HUES48 (cell line): Measurements from ENCODE around the gene RAB14.
"Not testable (repeated sequence)": the region's sequence is repeated elsewhere in the genome, so short reads cannot be mapped to it uniquely, and the experiment has no call there.

Experiments used
- H3K27ac ChIP-seq: one replicate; pipeline ENCODE4 v1.7.0; 2013; ENCODE audit warnings: low read depth, low read length, inconsistent platforms
- H3K27me3 ChIP-seq: 2 replicates; pipeline ENCODE4 v1.6.1; 2013; ENCODE audit warnings: mild to moderate bottlenecking, low read length; ENCODE audit not compliant: control insufficient read depth, insufficient read depth
- H3K36me3 ChIP-seq: 2 replicates; pipeline ENCODE4 v1.6.1; 2013; ENCODE audit warnings: low read length; ENCODE audit not compliant: control insufficient read depth, insufficient read depth
- H3K4me1 ChIP-seq: 2 replicates; pipeline ENCODE4 v1.6.1; 2013; ENCODE audit warnings: mild to moderate bottlenecking, low read length; ENCODE audit not compliant: control insufficient read depth, insufficient read depth
- H3K4me3 ChIP-seq: 2 replicates; pipeline ENCODE4 v1.5.1; 2013; ENCODE audit warnings: mild to moderate bottlenecking, low read depth, low read length
- H3K9ac ChIP-seq: 2 replicates; pipeline ENCODE4 v1.6.1; 2013; ENCODE audit warnings: mild to moderate bottlenecking, low read depth, low read length, moderate library complexity
- H3K9me3 ChIP-seq: 2 replicates; pipeline ENCODE4 v1.6.1; 2013; ENCODE audit warnings: low read length; ENCODE audit not compliant: control insufficient read depth, insufficient read depth

Gene RAB14

DNA sequence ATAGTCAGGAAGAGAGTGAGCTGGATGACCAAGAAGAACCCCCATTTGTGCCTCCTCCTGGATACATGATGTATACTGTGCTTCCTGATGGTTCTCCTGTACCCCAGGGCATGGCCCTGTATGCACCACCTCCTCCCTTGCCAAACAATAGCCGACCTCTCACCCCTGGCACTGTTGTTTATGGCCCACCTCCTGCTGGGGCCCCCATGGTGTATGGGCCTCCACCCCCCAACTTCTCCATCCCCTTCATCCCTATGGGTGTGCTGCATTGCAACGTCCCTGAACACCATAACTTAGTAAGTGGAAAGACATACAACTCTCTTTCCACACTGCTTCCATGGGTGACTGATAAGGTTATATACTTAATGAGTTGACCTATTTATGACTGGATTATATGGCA is 51.5 kb downstream of the RAB14 start:
- no peak overlapping the region for H3K4me3 ChIP-seq
- peaks cover 8% of the 10 kb centered on the region for H3K36me3 ChIP-seq
- no peak overlapping the region for H3K27ac ChIP-seq
- no peaks in the 10 kb centered on the region for H3K27me3 ChIP-seq
- H3K9me3 ChIP-seq: no peaks in the 10 kb centered on the region
- H3K9ac ChIP-seq: no peak overlapping the region
- H3K4me1 ChIP-seq: peaks cover 9% of the 10 kb centered on the region; the same call in 1 of the 2 replicates

DNA sequence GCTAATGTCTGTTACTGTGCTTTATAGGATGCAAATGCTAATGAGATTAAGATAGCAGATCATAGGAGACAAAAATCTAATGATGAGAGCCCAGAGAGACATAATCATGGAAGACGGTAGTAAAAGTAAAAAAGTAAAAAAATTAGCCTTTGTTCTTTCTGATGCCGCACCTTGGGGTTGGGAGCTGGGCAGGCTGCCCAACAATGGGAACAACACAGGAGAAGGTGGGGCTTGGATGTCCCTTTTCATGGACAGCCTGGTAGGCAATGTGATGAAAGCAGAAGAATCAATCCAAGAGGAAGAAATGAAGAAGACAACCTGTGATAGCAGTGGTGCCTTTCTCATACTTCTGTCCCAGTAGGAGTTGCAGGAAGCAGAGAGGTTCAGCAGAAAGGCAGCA is 57.2 kb downstream of the RAB14 start:
- H3K4me3 ChIP-seq: no peak overlapping the region
- no peak overlapping the region for H3K27ac ChIP-seq
- peaks cover 10% of the 10 kb centered on the region for H3K4me1 ChIP-seq
- no peaks in the 10 kb centered on the region for H3K27me3 ChIP-seq
- no peaks in the 10 kb centered on the region for H3K9me3 ChIP-seq
- peaks cover 35% of the 10 kb centered on the region for H3K36me3 ChIP-seq
- no peak overlapping the region for H3K9ac ChIP-seq

DNA sequence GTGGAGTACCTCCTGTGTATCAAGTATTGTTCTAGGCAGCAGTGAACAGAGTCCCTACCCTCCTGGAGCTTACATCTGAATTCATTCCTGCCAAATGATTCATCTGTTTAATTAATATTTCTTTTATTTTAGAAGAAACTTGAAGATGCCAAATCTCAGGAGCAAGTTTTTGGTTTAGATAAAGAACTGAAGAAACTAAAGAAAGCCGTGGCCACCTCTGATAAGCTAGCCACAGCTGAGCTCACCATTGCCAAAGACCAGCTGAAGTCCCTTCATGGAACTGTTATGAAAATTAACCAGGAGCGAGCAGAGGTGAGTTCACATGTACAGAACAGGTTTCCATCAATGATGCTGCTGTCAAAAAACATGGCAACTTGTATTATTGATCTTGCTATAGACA is 57.9 kb downstream of the RAB14 start:
- Histone ChIP-seq H3K9ac (no peak overlapping the region), H3K4me3 (no peak overlapping the region), H3K27me3 (no peaks in the 10 kb centered on the region), H3K36me3 (peaks cover 31% of the 10 kb centered on the region), H3K27ac (no peak overlapping the region), H3K4me1 (peaks cover 10% of the 10 kb centered on the region), H3K9me3 (no peaks in the 10 kb centered on the region)

DNA sequence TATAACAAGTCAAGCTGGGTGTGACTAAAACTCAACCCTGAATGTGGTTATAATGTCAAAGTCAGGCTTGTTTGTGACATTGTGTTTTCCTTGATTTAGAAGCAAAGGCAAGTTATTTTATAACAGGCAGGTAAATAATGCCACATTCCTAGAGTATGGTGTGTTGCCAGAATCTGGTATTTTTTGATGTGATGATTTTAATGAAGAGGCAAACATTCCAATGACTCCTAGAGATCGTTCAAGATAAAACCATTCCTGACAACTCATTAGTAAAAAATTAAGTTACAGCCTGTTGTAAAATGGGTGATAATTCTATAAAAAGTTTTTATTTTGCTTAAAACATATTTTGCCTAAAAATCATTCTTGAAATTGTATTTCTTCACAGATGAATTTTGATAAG is 60.0 kb downstream of the RAB14 start:
- Histone ChIP-seq H3K36me3 (peaks cover 27% of the 10 kb centered on the region), H3K4me1 (peaks cover 10% of the 10 kb centered on the region), H3K4me3 (no peak overlapping the region), H3K27ac (no peak overlapping the region), H3K27me3 (no peaks in the 10 kb centered on the region), H3K9me3 (no peaks in the 10 kb centered on the region), H3K9ac (no peak overlapping the region)

DNA sequence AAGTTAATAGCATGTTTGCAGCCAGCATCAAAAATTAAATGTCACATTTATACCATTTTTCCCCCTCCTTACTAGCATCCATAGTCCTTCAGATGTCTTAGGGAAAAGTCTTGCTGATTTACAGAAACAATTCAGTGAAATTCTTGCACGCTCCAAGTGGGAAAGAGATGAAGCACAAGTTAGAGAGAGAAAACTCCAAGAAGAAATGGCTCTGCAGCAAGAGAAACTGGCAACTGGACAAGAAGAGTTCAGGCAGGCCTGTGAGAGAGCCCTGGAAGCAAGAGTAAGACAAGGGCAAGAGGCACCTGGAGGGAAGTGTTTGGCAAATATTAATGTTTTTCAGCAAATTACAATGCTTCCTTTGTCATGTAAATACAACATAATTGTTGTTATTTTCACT is 60.4 kb downstream of the RAB14 start:
- Histone ChIP-seq H3K27ac (no peak overlapping the region), H3K4me3 (no peak overlapping the region), H3K9me3 (no peaks in the 10 kb centered on the region), H3K4me1 (peaks cover 10% of the 10 kb centered on the region), H3K36me3 (peaks cover 27% of the 10 kb centered on the region), H3K27me3 (no peaks in the 10 kb centered on the region), H3K9ac (no peak overlapping the region)

DNA sequence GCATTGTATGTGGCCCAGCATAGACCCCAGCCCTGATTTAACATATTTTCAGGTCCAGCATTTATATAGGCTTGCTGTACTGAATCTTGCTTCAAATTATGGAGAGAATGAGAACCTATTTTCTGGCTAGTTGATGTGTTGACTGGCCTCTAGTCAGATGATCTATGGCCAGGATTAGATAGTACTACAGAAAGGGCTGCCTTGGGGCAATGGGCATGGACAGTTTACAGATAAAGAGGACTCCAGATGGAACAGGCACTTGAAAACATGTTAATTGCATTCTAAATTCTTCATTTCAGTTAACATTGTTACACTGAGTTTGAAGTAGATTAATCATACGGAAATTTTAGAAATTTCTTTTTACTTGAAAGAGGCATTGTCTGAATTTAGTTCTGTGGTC is 61.5 kb downstream of the RAB14 start:
- Histone ChIP-seq H3K27ac (no peak overlapping the region), H3K9me3 (no peaks in the 10 kb centered on the region), H3K36me3 (peaks cover 26% of the 10 kb centered on the region)

DNA sequence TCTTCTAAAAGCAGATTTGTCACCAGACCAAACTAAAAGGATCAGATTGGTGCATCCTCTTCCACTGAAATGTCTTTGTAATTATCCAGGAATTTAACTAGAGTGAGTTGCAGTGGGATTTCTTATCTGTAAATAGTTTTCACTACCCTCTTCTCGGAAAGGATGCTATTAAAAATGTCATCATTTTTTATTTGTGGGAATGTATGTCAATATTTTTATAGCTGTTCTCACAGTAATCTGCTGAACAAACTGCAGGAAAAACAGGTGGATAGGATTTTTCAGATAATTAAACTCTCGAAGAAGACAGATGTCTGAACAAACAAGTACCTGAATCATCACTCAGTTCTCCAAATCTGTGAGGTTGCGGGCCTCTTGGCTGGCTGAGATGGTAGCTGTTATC is 62.7 kb downstream of the RAB14 start:
- Histone ChIP-seq H3K36me3 (peaks cover 15% of the 10 kb centered on the region), H3K9ac (no peak overlapping the region), H3K27ac (no peak overlapping the region), H3K27me3 (no peaks in the 10 kb centered on the region), H3K4me1 (peaks cover 18% of the 10 kb centered on the region), H3K9me3 (no peaks in the 10 kb centered on the region), H3K4me3 (no peak overlapping the region)

More for the DNA sequence above, 61.5 kb downstream of the RAB14 start:
- H3K9ac ChIP-seq: no peak overlapping the region
- H3K4me3 ChIP-seq: no peak overlapping the region
- H3K4me1 ChIP-seq: peaks cover 15% of the 10 kb centered on the region
- H3K27me3 ChIP-seq: no peaks in the 10 kb centered on the region

DNA sequence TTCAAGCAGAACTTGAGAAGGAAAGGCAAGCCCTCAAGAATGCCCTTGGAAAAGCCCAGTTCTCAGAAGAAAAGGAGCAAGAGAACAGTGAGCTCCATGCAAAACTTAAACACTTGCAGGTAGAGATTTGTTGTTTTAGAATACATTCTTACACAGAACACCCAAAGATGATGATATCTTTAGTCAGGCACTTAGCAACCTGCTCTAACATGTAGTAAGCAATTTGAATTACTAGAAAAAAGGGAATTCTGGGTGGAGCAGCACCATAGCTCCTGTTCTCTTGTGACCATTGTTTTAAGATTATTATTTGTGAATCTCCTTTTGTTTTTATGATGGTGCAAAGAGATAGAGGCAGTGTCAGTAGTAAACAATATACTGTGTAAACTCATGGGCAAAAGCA is 63.1 kb downstream of the RAB14 start:
- Histone ChIP-seq H3K27ac (no peak overlapping the region), H3K9ac (no peak overlapping the region), H3K36me3 (peaks cover 11% of the 10 kb centered on the region), H3K9me3 (no peaks in the 10 kb centered on the region), H3K4me1 (peaks cover 18% of the 10 kb centered on the region), H3K27me3 (no peaks in the 10 kb centered on the region), H3K4me3 (no peak overlapping the region)

DNA sequence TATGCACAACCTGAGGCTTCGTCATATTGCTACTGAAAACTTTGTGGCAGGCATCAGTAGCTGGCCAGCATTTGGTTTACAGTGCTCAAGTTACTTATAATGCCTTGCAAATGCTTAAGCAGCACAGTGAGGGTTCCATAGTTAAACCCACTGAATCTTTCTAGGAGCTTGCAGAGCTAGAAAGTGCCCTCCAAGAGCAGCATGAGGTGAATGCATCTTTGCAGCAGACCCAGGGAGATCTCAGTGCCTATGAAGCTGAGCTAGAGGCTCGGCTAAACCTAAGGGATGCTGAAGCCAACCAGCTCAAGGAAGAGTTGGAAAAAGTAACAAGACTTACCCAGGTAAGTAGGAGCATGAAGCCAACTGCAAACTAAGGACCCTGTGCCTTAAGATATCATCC is 66.0 kb downstream of the RAB14 start:
- Histone ChIP-seq H3K36me3 (no peaks in the 10 kb centered on the region; the same call in 1 of the 2 replicates), H3K9ac (no peak overlapping the region), H3K27ac (no peak overlapping the region)

DNA sequence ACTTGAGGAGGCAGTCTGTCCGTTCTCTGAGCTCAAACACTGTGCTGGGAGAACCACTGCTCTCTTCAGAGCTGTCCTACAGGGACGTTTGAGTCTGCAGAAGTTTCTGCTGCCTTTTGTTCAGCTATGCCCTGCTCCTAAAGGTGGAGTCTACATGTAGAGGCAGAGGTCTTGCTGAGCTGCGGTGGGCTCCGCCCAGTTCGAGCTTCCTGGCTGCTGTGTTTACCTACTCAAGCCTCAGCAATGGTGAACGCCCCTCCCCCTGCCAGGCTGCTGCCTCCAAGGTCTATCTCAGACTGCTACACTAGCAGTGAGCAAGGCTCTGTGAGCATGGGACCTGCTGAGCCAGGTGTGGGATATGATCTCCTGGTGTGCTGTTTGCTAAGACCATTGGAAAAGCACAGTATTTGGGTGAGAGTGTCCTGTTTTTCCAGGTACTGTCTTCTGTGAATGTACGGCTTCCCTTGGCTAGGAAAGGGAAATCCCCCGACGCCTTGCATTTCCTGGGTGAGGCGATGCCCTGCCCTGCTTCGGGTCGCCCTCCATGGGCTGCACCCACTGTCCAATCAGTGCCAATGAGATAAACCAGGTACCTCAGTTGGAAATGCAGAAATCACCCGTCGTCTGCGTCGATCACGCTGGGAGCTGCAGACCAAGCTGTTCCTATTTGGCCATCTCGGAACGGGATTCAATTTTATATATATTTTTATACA is 68.4 kb downstream of the RAB14 start:
- Histone ChIP-seq H3K27me3 (no peaks in the 10 kb centered on the region), H3K9me3 (no peaks in the 10 kb centered on the region), H3K4me1 (peaks cover 15% of the 10 kb centered on the region), H3K27ac (no peak overlapping the region), H3K4me3 (no peak overlapping the region), H3K36me3 (no peaks in the 10 kb centered on the region), H3K9ac (no peak overlapping the region)

More for the DNA sequence above, 66.0 kb downstream of the RAB14 start:
- Histone ChIP-seq H3K4me1 (peaks cover 15% of the 10 kb centered on the region), H3K27me3 (no peaks in the 10 kb centered on the region), H3K9me3 (no peaks in the 10 kb centered on the region), H3K4me3 (no peak overlapping the region)

DNA sequence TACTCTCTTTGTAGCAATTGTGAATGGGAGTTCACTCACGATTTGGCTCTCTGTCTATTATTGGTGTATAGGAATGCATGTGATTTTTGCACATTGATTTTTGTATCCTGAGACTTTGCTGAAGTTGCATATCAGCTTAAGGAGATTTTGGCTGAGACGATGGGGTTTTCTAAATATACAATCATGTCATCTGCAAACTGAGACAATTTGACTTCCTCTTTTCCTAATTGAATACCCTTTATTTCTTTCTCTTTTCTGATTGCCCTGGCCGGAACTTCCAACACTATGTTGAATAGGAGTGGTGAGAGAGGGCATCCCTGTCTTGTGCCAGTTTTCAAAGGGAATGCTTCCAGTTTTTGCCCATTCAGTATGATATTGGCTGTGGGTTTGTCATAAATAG is 72.3 kb downstream of the RAB14 start:
- H3K4me3 ChIP-seq, H3K27ac ChIP-seq, H3K36me3 ChIP-seq, H3K9ac ChIP-seq, H3K9me3 ChIP-seq, H3K27me3 ChIP-seq, H3K4me1 ChIP-seq: not testable (repeated sequence)
